Measurements from ENCODE around the gene INA. TPM values are rescaled to one million over a fixed set of nuclear protein-coding genes. Genes with fewer than 3 reads are reported as not detected.

INA gene
- total RNA-seq, 1 donor from 2014 or later = not detected

- no peaks in the 10 kb centered on the region for H3K4me1 ChIP-seq
- DNase-seq (no peak), ATAC-seq (no peak)
- intact Hi-C loops (cut with DNase I) = no loop called here
- H3K27ac ChIP-seq = no peak overlapping the region
- no peak for TF ChIP-seq CTCF (IDR thresholded peaks at IDR 0.05)
- H3K27me3 ChIP-seq (ENCODE audit: low read depth) = no peaks in the 10 kb centered on the region
- H3K9me3 ChIP-seq = no peaks in the 10 kb centered on the region
- H3K36me3 ChIP-seq = no peaks in the 10 kb centered on the region
- no peak overlapping the region for H3K4me3 ChIP-seq
Measured at GRCh38 chr10:103259989-103260388, 16.9 kb upstream of the INA start.

GRCh38 chr10:103262229-103262628 is 14.7 kb upstream of the INA start:
- no peaks in the 10 kb centered on the region for H3K4me1 ChIP-seq
- H3K27me3 ChIP-seq (ENCODE audit: low read depth) = peaks cover 5% of the 10 kb centered on the region
- intact Hi-C loops (cut with DNase I) = no loop called here
- no peak for DNase-seq
- no peak for TF ChIP-seq CTCF (IDR thresholded peaks at IDR 0.05)
- ATAC-seq = no peak
- no peaks in the 10 kb centered on the region for H3K36me3 ChIP-seq
- H3K9me3 ChIP-seq = no peaks in the 10 kb centered on the region
- no peak overlapping the region for H3K27ac ChIP-seq
- H3K4me3 ChIP-seq = no peak overlapping the region

GRCh38 chr10:103265717-103266329 is 11.1 kb upstream of the INA start:
- Histone ChIP-seq H3K27ac (no peak overlapping the region), H3K27me3 (ENCODE audit: low read depth) (peaks cover 19% of the 10 kb centered on the region), H3K36me3 (no peaks in the 10 kb centered on the region), H3K4me3 (no peak overlapping the region), H3K4me1 (no peaks in the 10 kb centered on the region), H3K9me3 (no peaks in the 10 kb centered on the region)
- ATAC-seq (peak in 1 of 2 donors; percentile 59), DNase-seq (no peak)
- intact Hi-C loops (cut with DNase I) = no loop called here
- TF ChIP-seq CTCF (IDR thresholded peaks at IDR 0.05) = no peak

- peaks cover 6% of the 10 kb centered on the region for H3K4me1 ChIP-seq
- no peaks in the 10 kb centered on the region for H3K36me3 ChIP-seq
- TF ChIP-seq CTCF (IDR thresholded peaks at IDR 0.05) = no peak
- H3K27ac ChIP-seq = no peak overlapping the region
- H3K9me3 ChIP-seq = no peaks in the 10 kb centered on the region
- intact Hi-C loops (cut with DNase I) = no loop called here
- H3K27me3 ChIP-seq (ENCODE audit: low read depth) = peaks cover 42% of the 10 kb centered on the region
- no peak for DNase-seq
- ATAC-seq = no peak
- H3K4me3 ChIP-seq = no peak overlapping the region
Measured at GRCh38 chr10:103273041-103273441, 3.9 kb upstream of the INA start.

- Histone ChIP-seq H3K27me3 (ENCODE audit: low read depth) (peaks cover 52% of the 10 kb centered on the region), H3K9me3 (no peaks in the 10 kb centered on the region), H3K36me3 (no peaks in the 10 kb centered on the region), H3K4me1 (peaks cover 6% of the 10 kb centered on the region), H3K27ac (no peak overlapping the region), H3K4me3 (no peak overlapping the region)
- DNase-seq (no peak), ATAC-seq (no peak)
- TF ChIP-seq CTCF (IDR thresholded peaks at IDR 0.05) = no peak
- intact Hi-C loops (cut with DNase I) = no loop called here
Measured at GRCh38 chr10:103276251-103276895, 565 bp upstream of the INA start.
